ENCODE measurements around the gene OSBP2. TPM values are rescaled to one million over a fixed set of nuclear protein-coding genes. Genes with fewer than 3 reads are reported as not detected.
A peak's percentile ranks its signal among the peaks of the same experiment; 100 is the strongest.

Gene OSBP2
- total RNA-seq, 1 donor from 2014 or later, result 0.35 TPM

DNA sequence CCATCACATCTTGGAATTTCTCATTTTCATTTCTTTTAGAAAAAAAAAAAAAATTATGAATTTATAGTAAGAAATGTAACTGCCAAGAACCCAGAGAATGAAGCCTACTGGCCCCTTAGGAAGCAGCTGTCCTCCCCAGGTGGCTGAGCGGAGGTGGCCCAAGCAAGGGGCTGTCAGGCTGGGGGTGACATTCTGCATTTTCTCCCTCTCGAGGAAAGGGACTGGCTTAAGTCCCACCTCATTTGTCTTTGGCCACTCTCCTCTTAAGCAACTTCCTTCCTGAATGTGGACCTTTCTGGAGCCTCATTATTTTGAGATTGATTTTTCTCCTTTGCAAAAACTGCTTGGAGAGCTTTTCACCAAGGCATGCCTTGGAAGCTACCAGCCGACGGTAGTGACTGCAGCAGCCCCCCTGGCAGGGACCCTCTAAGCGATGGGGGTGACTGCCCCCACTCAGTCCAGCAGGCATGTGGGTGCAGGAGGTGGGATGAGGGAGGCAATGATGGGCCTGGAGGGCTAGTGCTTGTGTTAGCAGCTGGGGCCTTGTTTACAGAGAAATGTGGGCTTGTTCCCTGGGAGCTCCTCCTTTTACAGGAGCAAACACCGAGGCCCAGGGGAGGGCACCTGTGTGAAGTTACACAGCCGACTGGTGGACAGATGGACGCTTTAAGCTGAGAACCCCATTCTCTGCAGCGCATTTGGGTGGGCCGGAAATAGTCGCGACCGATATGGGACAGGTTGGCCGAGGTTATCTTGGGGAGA, 162.2 kb downstream of the OSBP2 start:
- DNase-seq (no peak), ATAC-seq (ENCODE audit: low read depth) (no peak)
- H3K9me3 Mint-ChIP-seq, result no peaks in the 10 kb centered on the region
- CTCF ChIA-PET, result no interaction called here
- POLR2A ChIA-PET, result no interaction called here
- no peaks in the 10 kb centered on the region for H3K36me3 Mint-ChIP-seq (ENCODE audit: low read depth)
- H3K27me3 Mint-ChIP-seq, result peaks cover 8% of the 10 kb centered on the region
- H3K4me3 Mint-ChIP-seq, result no peak overlapping the region
- intact Hi-C loops (cut with micrococcal nuclease), result no loop called here
- no peaks in the 10 kb centered on the region for H3K4me1 Mint-ChIP-seq
- TF ChIP-seq, protein P1, sequence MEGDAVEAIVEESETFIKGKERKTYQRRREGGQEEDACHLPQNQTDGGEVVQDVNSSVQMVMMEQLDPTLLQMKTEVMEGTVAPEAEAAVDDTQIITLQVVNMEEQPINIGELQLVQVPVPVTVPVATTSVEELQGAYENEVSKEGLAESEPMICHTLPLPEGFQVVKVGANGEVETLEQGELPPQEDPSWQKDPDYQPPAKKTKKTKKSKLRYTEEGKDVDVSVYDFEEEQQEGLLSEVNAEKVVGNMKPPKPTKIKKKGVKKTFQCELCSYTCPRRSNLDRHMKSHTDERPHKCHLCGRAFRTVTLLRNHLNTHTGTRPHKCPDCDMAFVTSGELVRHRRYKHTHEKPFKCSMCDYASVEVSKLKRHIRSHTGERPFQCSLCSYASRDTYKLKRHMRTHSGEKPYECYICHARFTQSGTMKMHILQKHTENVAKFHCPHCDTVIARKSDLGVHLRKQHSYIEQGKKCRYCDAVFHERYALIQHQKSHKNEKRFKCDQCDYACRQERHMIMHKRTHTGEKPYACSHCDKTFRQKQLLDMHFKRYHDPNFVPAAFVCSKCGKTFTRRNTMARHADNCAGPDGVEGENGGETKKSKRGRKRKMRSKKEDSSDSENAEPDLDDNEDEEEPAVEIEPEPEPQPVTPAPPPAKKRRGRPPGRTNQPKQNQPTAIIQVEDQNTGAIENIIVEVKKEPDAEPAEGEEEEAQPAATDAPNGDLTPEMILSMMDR (IDR thresholded peaks at IDR 0.05), result no peak
- no peak overlapping the region for H3K27ac Mint-ChIP-seq

DNA sequence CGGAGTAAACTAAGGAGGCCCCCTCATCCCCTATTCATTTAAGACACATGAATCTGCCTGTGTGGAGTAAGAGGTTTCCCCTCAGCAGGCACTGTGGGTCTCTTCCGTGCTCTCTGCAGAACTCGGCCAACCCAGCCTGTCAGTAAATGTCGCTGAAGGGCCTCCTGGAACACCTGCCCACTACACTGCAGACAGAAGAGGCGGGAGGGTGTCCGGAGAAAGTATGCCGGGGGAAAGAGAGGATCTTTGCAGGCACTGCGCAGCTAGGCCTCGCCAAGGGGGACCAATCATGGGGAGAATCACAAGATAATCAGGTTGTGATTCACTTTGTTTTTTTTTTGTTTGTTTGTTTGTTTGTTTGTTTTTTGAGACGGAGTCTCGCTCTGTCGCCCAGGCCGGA, 163.1 kb downstream of the OSBP2 start:
- DNase-seq (no peak), ATAC-seq (ENCODE audit: low read depth) (no peak)
- H3K36me3 Mint-ChIP-seq (ENCODE audit: low read depth), result no peaks in the 10 kb centered on the region
- H3K27ac Mint-ChIP-seq, result no peak overlapping the region
- H3K9me3 Mint-ChIP-seq, result no peaks in the 10 kb centered on the region
- H3K4me3 Mint-ChIP-seq, result no peak overlapping the region
- POLR2A ChIA-PET, result no interaction called here
- no peaks in the 10 kb centered on the region for H3K4me1 Mint-ChIP-seq
- TF ChIP-seq, protein P1 (IDR thresholded peaks at IDR 0.05), result no peak
- CTCF ChIA-PET, result no interaction called here
- intact Hi-C loops (cut with micrococcal nuclease), result no loop called here
- H3K27me3 Mint-ChIP-seq, result peaks cover 8% of the 10 kb centered on the region

DNA sequence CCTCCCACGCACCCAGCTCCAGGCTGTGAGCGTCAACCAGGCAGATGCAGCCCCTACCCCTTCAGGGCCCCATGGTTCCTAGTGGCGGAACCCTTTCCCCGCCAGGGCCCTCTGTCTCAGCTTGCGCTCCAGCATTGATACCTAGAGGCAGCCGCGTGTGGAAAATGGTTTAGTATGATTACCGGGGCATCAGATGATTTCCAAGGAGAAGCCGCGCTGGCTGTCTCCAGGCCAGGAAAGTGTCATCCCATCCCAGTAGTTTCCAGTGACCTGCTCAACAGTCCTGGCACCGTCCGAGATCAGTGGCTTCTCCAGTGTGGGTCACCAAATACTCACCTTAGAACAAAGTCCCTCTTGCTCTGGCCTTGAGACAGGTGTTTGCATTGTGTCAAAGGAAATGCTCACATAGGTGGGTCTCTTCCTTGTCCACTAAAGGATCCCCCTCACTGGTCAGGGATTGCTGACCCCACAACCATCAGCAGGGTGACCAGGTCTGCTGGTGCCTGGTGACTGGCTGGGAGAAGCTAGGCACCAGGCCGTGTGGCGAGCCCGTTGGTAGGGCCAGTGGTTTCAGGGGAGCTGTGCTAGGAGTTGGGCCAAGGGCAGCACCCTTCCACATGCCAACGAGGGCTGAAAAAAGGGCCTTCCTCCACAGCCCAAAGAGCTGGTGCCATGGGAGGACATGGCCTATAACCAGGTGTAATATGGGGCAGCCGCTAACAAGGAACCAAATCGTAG, 164.5 kb downstream of the OSBP2 start:
- TF ChIP-seq, protein P1 (IDR thresholded peaks at IDR 0.05), result no peak
- Mint-ChIP-seq H3K36me3 (ENCODE audit: low read depth) (no peaks in the 10 kb centered on the region), H3K27me3 (peaks cover 7% of the 10 kb centered on the region), H3K4me3 (no peak overlapping the region), H3K9me3 (no peaks in the 10 kb centered on the region), H3K27ac (no peak overlapping the region), H3K4me1 (no peaks in the 10 kb centered on the region)
- ChIA-PET CTCF (no interaction called here), POLR2A (no interaction called here)
- ATAC-seq (ENCODE audit: low read depth), result no peak
- intact Hi-C loops (cut with micrococcal nuclease), result no loop called here
- DNase-seq, result no peak

DNA sequence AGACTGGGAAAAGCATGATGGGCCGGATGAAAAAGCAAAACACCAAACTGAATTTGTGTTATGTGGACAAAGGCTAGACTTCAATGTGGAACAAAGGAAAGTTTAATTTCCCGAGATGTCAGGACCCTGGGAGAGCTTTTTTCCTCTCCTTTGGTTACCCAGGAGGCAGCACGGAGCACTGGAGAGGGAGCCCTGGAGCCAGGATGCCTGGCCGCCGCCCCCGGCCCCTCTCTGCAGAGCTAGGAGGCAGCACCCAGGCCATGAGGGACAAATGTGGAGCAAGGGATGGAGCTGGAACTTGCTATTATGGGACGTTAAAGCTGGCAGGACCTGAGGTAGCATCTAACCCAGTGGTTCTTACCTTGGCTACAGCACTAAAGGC, 165.0 kb downstream of the OSBP2 start:
- Mint-ChIP-seq H3K27ac (no peak overlapping the region), H3K36me3 (ENCODE audit: low read depth) (no peaks in the 10 kb centered on the region), H3K27me3 (peaks cover 4% of the 10 kb centered on the region), H3K9me3 (no peaks in the 10 kb centered on the region), H3K4me1 (no peaks in the 10 kb centered on the region), H3K4me3 (no peak overlapping the region)
- intact Hi-C loops (cut with micrococcal nuclease), result no loop called here
- ChIA-PET CTCF (no interaction called here), POLR2A (no interaction called here)
- TF ChIP-seq, protein P1 (IDR thresholded peaks at IDR 0.05), result no peak
- DNase-seq (peak; percentile 5), ATAC-seq (ENCODE audit: low read depth) (no peak)

DNA sequence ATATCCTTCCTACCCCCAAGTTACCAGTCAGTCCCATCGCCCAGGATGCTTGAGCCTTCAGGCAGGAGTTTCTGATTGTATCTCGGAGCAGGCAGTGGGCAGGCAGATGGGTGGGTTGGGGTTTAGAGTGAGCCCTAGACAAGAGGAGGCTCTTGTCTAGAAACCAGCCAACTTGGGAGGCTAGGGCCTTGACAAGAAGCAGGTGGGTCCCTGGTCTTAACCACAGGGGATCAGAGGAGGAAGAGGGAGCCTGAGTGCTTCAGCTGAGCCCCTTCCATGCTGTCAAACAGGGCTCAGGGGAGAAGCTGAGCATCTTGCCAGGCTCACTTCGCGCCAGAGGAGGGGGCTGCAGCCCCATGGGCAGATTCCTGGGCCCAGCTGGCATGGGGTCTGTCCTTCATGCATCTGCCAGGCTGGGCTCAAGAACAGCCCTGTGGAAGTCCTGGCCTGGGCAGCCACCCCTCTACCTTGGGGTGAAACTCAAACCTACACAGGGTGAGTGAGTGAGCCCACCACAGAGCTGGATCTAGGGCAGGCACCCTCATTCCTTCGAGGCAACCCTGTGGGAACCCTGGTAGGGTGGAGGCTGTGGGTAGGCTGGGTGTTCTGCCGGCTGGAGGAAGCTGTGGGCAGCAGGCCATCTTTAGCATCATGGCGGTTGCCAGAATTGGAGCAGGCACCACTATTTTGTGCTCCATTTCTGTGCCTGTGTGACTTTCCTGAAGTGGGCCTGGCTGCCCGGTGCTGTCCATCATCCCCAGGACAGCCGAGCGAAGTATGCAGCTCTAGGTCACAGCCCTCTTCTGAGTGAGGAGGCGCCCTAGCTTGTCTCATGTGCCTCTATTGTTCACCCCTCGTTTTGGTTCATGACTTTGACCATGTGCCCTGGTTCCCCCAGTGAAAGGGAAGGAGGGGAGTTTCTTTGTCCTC, 165.8 kb downstream of the OSBP2 start:
- CTCF ChIA-PET, result no interaction called here
- Mint-ChIP-seq H3K27me3 (peaks cover 3% of the 10 kb centered on the region), H3K9me3 (no peaks in the 10 kb centered on the region), H3K4me1 (no peaks in the 10 kb centered on the region), H3K4me3 (no peak overlapping the region), H3K27ac (no peak overlapping the region), H3K36me3 (ENCODE audit: low read depth) (no peaks in the 10 kb centered on the region)
- TF ChIP-seq, protein P1 (IDR thresholded peaks at IDR 0.05), result no peak
- ATAC-seq (ENCODE audit: low read depth) (no peak), DNase-seq (peak; percentile 10)
- POLR2A ChIA-PET, result no interaction called here
- intact Hi-C loops (cut with micrococcal nuclease), result no loop called here
